Loucy (cell line): ENCODE data around the gene ARAP3.

Experiments used
- EZH2phosphoT487 ChIP-seq: fragments of 200-600 bp; IDR thresholded peaks from 2 replicates; pipeline ENCODE4 v1.6.1; 2018; ENCODE audit warnings: antibody characterized with exemption, mild to moderate bottlenecking, moderate library complexity, borderline replicate concordance
- TF ChIP-seq, protein P1 (sequence below): fragments of 200-600 bp; sonication (generic); conservative IDR thresholded peaks from 2 replicates; pipeline ENCODE4 v1.5.1; 2014; ENCODE audit warnings: mild to moderate bottlenecking, antibody characterized with exemption, low read length

DNA sequence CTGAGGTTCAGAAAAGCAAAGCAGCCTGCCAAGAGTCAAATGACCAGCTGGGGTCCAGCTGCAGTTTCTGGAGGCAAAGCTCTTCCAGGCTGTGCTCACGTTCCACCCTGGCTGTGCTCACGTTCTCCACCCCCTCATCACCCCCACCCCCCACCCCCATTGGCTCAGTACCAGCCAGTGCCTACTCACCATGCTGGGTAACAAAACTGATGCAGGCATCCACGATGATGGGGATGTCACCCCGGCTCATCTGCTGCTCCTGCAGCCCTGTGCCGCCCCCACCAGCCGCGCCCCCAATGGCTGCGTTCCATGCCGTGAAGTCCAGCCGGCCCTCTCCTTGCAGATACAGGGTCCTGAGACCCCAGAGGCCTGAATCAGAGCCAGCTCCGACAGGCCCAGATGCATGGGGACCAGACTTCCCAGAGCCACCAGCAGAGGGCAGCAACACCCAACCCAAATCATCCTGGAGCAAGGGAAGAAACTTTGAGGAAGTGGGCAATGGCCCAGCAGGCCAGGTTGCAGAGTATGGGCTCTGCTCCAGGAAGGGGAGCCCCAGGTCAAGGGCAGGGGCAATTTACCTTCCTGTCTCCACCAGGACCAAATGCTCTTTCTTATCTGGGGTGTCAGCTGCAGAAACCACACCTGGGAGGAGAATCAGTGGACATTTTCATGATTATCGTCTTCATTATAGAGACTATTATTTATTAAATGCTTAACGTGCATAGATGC is 17.1 kb downstream of the ARAP3 start:
- TF ChIP-seq, protein P1, sequence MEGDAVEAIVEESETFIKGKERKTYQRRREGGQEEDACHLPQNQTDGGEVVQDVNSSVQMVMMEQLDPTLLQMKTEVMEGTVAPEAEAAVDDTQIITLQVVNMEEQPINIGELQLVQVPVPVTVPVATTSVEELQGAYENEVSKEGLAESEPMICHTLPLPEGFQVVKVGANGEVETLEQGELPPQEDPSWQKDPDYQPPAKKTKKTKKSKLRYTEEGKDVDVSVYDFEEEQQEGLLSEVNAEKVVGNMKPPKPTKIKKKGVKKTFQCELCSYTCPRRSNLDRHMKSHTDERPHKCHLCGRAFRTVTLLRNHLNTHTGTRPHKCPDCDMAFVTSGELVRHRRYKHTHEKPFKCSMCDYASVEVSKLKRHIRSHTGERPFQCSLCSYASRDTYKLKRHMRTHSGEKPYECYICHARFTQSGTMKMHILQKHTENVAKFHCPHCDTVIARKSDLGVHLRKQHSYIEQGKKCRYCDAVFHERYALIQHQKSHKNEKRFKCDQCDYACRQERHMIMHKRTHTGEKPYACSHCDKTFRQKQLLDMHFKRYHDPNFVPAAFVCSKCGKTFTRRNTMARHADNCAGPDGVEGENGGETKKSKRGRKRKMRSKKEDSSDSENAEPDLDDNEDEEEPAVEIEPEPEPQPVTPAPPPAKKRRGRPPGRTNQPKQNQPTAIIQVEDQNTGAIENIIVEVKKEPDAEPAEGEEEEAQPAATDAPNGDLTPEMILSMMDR: peak; percentile 87
- TF ChIP-seq EZH2phosphoT487: no peak
